Colonic mucosa (tissue), 4 donors: Measurements from ENCODE around the gene EMC8. TPM values are rescaled to one million over a fixed set of nuclear protein-coding genes. Genes with fewer than 3 reads are reported as not detected.

Experiments used
- DNase-seq: peaks from one replicate; pipeline ENCODE4 v3.0.0-alpha.2; 2020
- H3K27ac ChIP-seq: fragments of 200-600 bp; one replicate; pipeline ENCODE4 v1.8.0; 2021
- H3K27me3 ChIP-seq: fragments of 200-600 bp; one replicate; pipeline ENCODE4 v1.8.0; 2021
- H3K36me3 ChIP-seq: fragments of 200-600 bp; one replicate; pipeline ENCODE4 v1.8.0; 2021
- H3K4me1 ChIP-seq: fragments of 200-600 bp; one replicate; pipeline ENCODE4 v1.8.0; 2021; ENCODE audit warnings: mild to moderate bottlenecking
- H3K4me3 ChIP-seq: fragments of 200-600 bp; one replicate; pipeline ENCODE4 v1.8.0; 2021
- H3K9ac ChIP-seq, 2 donors: one replicate each; pipeline ENCODE4 v1.7.0; 2013; ENCODE audit warnings: control low read depth in 2 of 2, low read depth in 2 of 2, low read length in 2 of 2
- H3K9me3 ChIP-seq: fragments of 200-600 bp; one replicate; pipeline ENCODE4 v1.8.0; 2021
- CTCF ChIP-seq: fragments of 200-600 bp; IDR thresholded peaks from one replicate; pipeline ENCODE4 v1.8.0; 2022; ENCODE audit warnings: antibody characterized with exemption, mild to moderate bottlenecking
- intact Hi-C: fragments of 100-400 bp; cut with DNase I; formaldehyde crosslinking; loops from one replicate; pipeline ENCODE4 v1.14.1; 2022
- total RNA-seq, 2 donors: library from RNA; stranded (reverse); fragmentation: NEBNext Ultra II Directional in 1 of 2; extraction: Animal tissue kit (Norgen Biotek cat#: 25700) in 1 of 2; gene quantifications; one replicate each; pipeline ENCODE4 v1.2.1, GENCODE V29; 2021
- donor health status: healthy.
- donor health status: DM: no; HTN: no; CAD: no.
- donor health status: DM: no; HTN: no; CAD: no.

Gene EMC8
- total RNA-seq, 2 donors from 2014 or later = 30.6 to 49.8 TPM

- no peaks in the 10 kb centered on the region for H3K36me3 ChIP-seq
- TF ChIP-seq CTCF = no peak
- intact Hi-C loops = loop anchor here (10.0 kb wide), 1 partner anchor 696 kb away; no protein-coding TSS in a partner anchor
- H3K27ac ChIP-seq = no peak overlapping the region
- H3K27me3 ChIP-seq = no peaks in the 10 kb centered on the region
- H3K9me3 ChIP-seq = no peaks in the 10 kb centered on the region
- no peak overlapping the region for H3K9ac ChIP-seq
- no peaks in the 10 kb centered on the region for H3K4me1 ChIP-seq
- DNase-seq = no peak
- H3K4me3 ChIP-seq = no peak overlapping the region
Observed at GRCh38 chr16:85829171-85829719, 29.9 kb upstream of the EMC8 start.

GRCh38 chr16:85828166-85828565 lies 28.8 kb upstream of the EMC8 start:
- TF ChIP-seq CTCF = no peak
- Histone ChIP-seq H3K27ac (no peak overlapping the region), H3K9ac (no peak overlapping the region), H3K4me3 (no peak overlapping the region), H3K36me3 (no peaks in the 10 kb centered on the region), H3K9me3 (no peaks in the 10 kb centered on the region), H3K27me3 (no peaks in the 10 kb centered on the region), H3K4me1 (no peaks in the 10 kb centered on the region)
- intact Hi-C loops = loop anchor here (10.0 kb wide), 1 partner anchor 697 kb away; no protein-coding TSS in a partner anchor
- no peak for DNase-seq

GRCh38 chr16:85826686-85827247 lies 27.4 kb upstream of the EMC8 start:
- Histone ChIP-seq H3K4me1 (peaks cover under 1% of the 10 kb centered on the region), H3K27ac (no peak overlapping the region), H3K9me3 (no peaks in the 10 kb centered on the region), H3K27me3 (no peaks in the 10 kb centered on the region), H3K36me3 (no peaks in the 10 kb centered on the region), H3K9ac (no peak overlapping the region), H3K4me3 (no peak overlapping the region)
- intact Hi-C loops = loop anchor here (10.0 kb wide), 1 partner anchor 698 kb away; no protein-coding TSS in a partner anchor
- TF ChIP-seq CTCF = no peak
- no peak for DNase-seq

GRCh38 chr16:85825326-85825725 lies 26.0 kb upstream of the EMC8 start:
- Histone ChIP-seq H3K4me1 (peaks cover 9% of the 10 kb centered on the region), H3K9me3 (no peaks in the 10 kb centered on the region), H3K27ac (no peak overlapping the region), H3K27me3 (no peaks in the 10 kb centered on the region), H3K36me3 (no peaks in the 10 kb centered on the region), H3K9ac (no peak overlapping the region), H3K4me3 (no peak overlapping the region)
- intact Hi-C loops = loop anchor here (10.0 kb wide), 1 partner anchor 699 kb away; no protein-coding TSS in a partner anchor
- TF ChIP-seq CTCF = no peak
- no peak for DNase-seq

- no peak for TF ChIP-seq CTCF
- Histone ChIP-seq H3K27me3 (no peaks in the 10 kb centered on the region), H3K9ac (no peak overlapping the region), H3K27ac (no peak overlapping the region), H3K9me3 (no peaks in the 10 kb centered on the region), H3K36me3 (no peaks in the 10 kb centered on the region), H3K4me3 (no peak overlapping the region), H3K4me1 (peaks cover 9% of the 10 kb centered on the region)
- DNase-seq = no peak
- intact Hi-C loops = loop anchor here (5.0 to 10.0 kb wide), 2 partner anchors 68 to 700 kb away; no protein-coding TSS in a partner anchor
Observed at GRCh38 chr16:85824161-85825135, 25.1 kb upstream of the EMC8 start.
